HepG2 (cell line): ENCODE data around the gene GZMH. TPM values are rescaled to one million over a fixed set of nuclear protein-coding genes. Genes with fewer than 3 reads are reported as not detected.

Experiments
- BRCA1 ChIP-seq: sonication (generic); formaldehyde crosslinking; IDR thresholded peaks from 2 replicates; pipeline ENCODE4 v1.4.0; 2020; ENCODE audit warnings: missing genetic modification reagents
- CBFB ChIP-seq: sonication (generic); formaldehyde crosslinking; IDR thresholded peaks from 2 replicates; pipeline ENCODE4 v1.4.0; 2020; ENCODE audit warnings: missing genetic modification reagents
- JUND ChIP-seq: sonication (generic); formaldehyde crosslinking; IDR thresholded peaks from 2 replicates; pipeline ENCODE4 v1.8.0; 2022; ENCODE audit warnings: mild to moderate bottlenecking, missing genetic modification reagents
- ZIK1 ChIP-seq: sonication (generic); formaldehyde crosslinking; IDR thresholded peaks from 2 replicates; pipeline ENCODE4 v1.5.0; 2020; ENCODE audit warnings: mild to moderate bottlenecking, low read depth, missing genetic modification reagents, borderline replicate concordance
- ZNF337 ChIP-seq: sonication (generic); formaldehyde crosslinking; IDR thresholded peaks from 2 replicates; pipeline ENCODE4 v1.5.1; 2020; ENCODE audit warnings: missing genetic modification reagents, low read depth, mild to moderate bottlenecking, borderline replicate concordance
- ZNF549 ChIP-seq: sonication (generic); formaldehyde crosslinking; IDR thresholded peaks from 2 replicates; pipeline ENCODE4 v1.5.0; 2020; ENCODE audit warnings: missing genetic modification reagents
- polyA plus RNA-seq, 8 experiments: library from polyadenylated mRNA; depleted of rRNA in 3 of 8; stranded (reverse) in 7 of 8; unstranded in 1 of 8; fragments of >200 nt; fragmentation: Illumina TruSeq in 4 of 8; extraction: Trizol in 4 of 8; gene quantifications; 2 replicates each; pipeline versions ENCODE4 v1.2.1 to v1.2.3, GENCODE V29; 2011 to 2016; ENCODE audit warnings: low read depth in 4 of 8, missing spikeins in 1 of 8, mixed read lengths in 1 of 8; ENCODE audit not compliant: insufficient read depth in 1 of 8
- total RNA-seq, 5 experiments: library from RNA; depleted of rRNA; stranded (reverse); fragments of >200 nt; fragmentation: Illumina TruSeq; extraction: Trizol; gene quantifications; 2 replicates each; pipeline ENCODE4 v1.2.3, GENCODE V29; 2016; ENCODE audit warnings: low read depth in 1 of 5
- TF ChIP-seq, protein P1 (sequence below): sonication (generic); formaldehyde crosslinking; IDR thresholded peaks from 2 replicates; pipeline ENCODE4 v1.4.0; 2020; ENCODE audit warnings: missing genetic modification reagents
- TF ChIP-seq, protein P2 (sequence below): sonication (generic); formaldehyde crosslinking; IDR thresholded peaks from 2 replicates; pipeline ENCODE4 v1.9.0; 2021; ENCODE audit warnings: missing genetic modification reagents, mild to moderate bottlenecking, borderline replicate concordance
- TF ChIP-seq, protein P3 (sequence below): sonication (generic); formaldehyde crosslinking; IDR thresholded peaks from 2 replicates; pipeline ENCODE4 v1.4.0; 2020; ENCODE audit warnings: missing genetic modification reagents, borderline replicate concordance
- TF ChIP-seq, protein P4 (sequence below): sonication (generic); formaldehyde crosslinking; IDR thresholded peaks from 2 replicates; pipeline ENCODE4 v1.4.0; 2020; ENCODE audit warnings: missing genetic modification reagents, mild to moderate bottlenecking, borderline replicate concordance
- TF ChIP-seq, protein P5 (sequence below): sonication (generic); formaldehyde crosslinking; IDR thresholded peaks from 2 replicates; pipeline ENCODE4 v1.8.1; 2023; ENCODE audit warnings: mild to moderate bottlenecking, missing genetic modification reagents, borderline replicate concordance
- TF ChIP-seq, protein P6 (sequence below): sonication (generic); formaldehyde crosslinking; IDR thresholded peaks from 2 replicates; pipeline ENCODE4 v1.5.0; 2020; ENCODE audit warnings: mild to moderate bottlenecking, missing genetic modification reagents

Gene GZMH
- total and polyA plus RNA-seq, 2 of the 13 experiments (the other 11 are each of a cell fraction or from before 2014, with no cell fraction given): 0.08 TPM; not detected in 1

DNA sequence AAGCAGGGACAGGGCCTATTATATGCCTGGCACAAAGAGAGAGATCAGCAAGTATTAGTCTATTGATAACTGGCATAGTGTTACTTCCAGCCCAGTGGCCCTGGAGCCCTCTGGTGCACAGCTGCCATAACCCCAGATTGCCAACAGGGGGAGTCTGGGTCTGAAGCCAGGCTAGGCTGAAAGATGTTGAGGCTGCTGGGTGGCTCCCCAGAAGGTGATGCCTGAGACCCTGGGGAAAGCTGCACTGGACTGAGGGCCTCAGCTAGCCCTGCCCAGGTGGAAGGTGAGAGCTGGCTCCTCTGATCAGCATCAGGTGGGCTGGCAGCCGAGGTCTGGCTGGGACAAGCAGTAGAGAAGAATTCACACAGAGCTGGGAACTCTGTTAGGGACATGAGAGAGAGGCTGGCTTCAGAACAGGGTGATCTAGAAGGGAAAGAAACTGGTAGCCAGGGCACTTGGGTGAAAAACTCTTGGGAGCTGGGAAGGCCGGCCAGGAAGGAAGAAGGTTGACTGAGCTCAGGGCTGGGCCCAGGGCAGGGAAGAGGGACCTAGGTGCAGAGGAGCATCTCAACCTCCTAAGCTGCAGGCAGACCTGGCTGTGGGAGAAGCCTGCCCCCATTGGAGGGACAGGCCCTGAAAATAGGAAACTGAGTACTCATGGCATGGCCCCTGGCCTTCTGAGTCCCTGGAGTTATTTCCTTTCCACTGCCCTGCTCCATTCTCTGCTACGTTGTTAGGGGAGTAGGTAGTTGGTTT is 3.9 kb downstream of the GZMH start (continued):
- TF ChIP-seq ZNF549 (CRISPR knock-in tag) (no peak), ZNF337 (no peak), CBFB (CRISPR knock-in tag) (no peak; the same call in 1 of the 2 replicates), JUND (0 out of 2 replicates have a peak, but pooled peaks have one; percentile 10), ZIK1 (CRISPR knock-in tag) (no peak), BRCA1 (no peak)
- TF ChIP-seq, protein P1, sequence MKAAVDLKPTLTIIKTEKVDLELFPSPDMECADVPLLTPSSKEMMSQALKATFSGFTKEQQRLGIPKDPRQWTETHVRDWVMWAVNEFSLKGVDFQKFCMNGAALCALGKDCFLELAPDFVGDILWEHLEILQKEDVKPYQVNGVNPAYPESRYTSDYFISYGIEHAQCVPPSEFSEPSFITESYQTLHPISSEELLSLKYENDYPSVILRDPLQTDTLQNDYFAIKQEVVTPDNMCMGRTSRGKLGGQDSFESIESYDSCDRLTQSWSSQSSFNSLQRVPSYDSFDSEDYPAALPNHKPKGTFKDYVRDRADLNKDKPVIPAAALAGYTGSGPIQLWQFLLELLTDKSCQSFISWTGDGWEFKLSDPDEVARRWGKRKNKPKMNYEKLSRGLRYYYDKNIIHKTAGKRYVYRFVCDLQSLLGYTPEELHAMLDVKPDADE (CRISPR knock-in tag): no peak
- TF ChIP-seq, protein P2, sequence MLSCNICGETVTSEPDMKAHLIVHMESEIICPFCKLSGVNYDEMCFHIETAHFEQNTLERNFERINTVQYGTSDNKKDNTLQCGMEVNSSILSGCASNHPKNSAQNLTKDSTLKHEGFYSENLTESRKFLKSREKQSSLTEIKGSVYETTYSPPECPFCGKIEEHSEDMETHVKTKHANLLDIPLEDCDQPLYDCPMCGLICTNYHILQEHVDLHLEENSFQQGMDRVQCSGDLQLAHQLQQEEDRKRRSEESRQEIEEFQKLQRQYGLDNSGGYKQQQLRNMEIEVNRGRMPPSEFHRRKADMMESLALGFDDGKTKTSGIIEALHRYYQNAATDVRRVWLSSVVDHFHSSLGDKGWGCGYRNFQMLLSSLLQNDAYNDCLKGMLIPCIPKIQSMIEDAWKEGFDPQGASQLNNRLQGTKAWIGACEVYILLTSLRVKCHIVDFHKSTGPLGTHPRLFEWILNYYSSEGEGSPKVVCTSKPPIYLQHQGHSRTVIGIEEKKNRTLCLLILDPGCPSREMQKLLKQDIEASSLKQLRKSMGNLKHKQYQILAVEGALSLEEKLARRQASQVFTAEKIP: no peak
- TF ChIP-seq, protein P3, sequence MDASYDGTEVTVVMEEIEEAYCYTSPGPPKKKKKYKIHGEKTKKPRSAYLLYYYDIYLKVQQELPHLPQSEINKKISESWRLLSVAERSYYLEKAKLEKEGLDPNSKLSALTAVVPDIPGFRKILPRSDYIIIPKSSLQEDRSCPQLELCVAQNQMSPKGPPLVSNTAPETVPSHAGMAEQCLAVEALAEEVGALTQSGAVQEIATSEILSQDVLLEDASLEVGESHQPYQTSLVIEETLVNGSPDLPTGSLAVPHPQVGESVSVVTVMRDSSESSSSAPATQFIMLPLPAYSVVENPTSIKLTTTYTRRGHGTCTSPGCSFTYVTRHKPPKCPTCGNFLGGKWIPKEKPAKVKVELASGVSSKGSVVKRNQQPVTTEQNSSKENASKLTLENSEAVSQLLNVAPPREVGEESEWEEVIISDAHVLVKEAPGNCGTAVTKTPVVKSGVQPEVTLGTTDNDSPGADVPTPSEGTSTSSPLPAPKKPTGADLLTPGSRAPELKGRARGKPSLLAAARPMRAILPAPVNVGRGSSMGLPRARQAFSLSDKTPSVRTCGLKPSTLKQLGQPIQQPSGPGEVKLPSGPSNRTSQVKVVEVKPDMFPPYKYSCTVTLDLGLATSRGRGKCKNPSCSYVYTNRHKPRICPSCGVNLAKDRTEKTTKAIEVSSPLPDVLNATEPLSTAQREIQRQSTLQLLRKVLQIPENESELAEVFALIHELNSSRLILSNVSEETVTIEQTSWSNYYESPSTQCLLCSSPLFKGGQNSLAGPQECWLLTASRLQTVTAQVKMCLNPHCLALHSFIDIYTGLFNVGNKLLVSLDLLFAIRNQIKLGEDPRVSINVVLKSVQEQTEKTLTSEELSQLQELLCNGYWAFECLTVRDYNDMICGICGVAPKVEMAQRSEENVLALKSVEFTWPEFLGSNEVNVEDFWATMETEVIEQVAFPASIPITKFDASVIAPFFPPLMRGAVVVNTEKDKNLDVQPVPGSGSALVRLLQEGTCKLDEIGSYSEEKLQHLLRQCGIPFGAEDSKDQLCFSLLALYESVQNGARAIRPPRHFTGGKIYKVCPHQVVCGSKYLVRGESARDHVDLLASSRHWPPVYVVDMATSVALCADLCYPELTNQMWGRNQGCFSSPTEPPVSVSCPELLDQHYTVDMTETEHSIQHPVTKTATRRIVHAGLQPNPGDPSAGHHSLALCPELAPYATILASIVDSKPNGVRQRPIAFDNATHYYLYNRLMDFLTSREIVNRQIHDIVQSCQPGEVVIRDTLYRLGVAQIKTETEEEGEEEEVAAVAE (CRISPR knock-in tag): no peak
- TF ChIP-seq, protein P4, sequence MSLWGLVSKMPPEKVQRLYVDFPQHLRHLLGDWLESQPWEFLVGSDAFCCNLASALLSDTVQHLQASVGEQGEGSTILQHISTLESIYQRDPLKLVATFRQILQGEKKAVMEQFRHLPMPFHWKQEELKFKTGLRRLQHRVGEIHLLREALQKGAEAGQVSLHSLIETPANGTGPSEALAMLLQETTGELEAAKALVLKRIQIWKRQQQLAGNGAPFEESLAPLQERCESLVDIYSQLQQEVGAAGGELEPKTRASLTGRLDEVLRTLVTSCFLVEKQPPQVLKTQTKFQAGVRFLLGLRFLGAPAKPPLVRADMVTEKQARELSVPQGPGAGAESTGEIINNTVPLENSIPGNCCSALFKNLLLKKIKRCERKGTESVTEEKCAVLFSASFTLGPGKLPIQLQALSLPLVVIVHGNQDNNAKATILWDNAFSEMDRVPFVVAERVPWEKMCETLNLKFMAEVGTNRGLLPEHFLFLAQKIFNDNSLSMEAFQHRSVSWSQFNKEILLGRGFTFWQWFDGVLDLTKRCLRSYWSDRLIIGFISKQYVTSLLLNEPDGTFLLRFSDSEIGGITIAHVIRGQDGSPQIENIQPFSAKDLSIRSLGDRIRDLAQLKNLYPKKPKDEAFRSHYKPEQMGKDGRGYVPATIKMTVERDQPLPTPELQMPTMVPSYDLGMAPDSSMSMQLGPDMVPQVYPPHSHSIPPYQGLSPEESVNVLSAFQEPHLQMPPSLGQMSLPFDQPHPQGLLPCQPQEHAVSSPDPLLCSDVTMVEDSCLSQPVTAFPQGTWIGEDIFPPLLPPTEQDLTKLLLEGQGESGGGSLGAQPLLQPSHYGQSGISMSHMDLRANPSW (CRISPR knock-in tag): no peak
- TF ChIP-seq, protein P5, sequence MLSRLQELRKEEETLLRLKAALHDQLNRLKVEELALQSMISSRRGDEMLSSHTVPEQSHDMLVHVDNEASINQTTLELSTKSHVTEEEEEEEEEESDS (CRISPR knock-in tag): no peak
- TF ChIP-seq, protein P6, sequence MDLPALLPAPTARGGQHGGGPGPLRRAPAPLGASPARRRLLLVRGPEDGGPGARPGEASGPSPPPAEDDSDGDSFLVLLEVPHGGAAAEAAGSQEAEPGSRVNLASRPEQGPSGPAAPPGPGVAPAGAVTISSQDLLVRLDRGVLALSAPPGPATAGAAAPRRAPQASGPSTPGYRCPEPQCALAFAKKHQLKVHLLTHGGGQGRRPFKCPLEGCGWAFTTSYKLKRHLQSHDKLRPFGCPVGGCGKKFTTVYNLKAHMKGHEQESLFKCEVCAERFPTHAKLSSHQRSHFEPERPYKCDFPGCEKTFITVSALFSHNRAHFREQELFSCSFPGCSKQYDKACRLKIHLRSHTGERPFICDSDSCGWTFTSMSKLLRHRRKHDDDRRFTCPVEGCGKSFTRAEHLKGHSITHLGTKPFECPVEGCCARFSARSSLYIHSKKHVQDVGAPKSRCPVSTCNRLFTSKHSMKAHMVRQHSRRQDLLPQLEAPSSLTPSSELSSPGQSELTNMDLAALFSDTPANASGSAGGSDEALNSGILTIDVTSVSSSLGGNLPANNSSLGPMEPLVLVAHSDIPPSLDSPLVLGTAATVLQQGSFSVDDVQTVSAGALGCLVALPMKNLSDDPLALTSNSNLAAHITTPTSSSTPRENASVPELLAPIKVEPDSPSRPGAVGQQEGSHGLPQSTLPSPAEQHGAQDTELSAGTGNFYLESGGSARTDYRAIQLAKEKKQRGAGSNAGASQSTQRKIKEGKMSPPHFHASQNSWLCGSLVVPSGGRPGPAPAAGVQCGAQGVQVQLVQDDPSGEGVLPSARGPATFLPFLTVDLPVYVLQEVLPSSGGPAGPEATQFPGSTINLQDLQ (CRISPR knock-in tag): peak; percentile 39; the same call in 1 of the 2 replicates
